ENCODE results near the gene TRIM2.
"Not testable (repeated sequence)": the region's sequence is repeated elsewhere in the genome, so short reads cannot be mapped to it uniquely, and the experiment has no call there.

TRIM2 gene

DNA sequence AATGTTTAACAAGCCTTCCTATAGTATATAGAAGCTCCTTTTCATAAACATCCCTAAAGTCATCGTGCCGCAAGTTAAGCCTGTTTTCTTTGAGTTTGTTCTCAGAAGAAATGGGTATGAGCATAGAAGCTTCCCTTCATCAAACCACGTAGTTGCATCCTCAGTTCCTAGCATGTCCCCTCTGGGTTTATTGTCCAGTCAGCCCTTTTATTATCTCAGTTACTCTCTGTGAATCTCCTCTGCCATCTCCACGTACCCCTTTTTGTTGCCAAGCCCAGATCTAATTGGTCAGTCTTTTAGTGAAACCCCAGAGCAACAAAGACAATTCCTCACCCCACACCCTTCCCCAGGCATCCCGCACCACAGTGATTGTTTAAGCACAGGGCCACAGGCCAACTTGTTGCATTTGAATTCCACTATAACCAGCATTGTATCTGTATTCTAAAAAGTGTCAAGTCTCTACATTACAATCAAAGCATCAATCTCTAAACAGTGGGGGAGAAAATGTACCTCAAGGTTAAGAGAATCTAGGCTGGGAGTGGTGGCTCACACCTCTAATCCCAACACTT lies 12.4 kb upstream of the TRIM2 start:
- no peak for DNase-seq

DNA sequence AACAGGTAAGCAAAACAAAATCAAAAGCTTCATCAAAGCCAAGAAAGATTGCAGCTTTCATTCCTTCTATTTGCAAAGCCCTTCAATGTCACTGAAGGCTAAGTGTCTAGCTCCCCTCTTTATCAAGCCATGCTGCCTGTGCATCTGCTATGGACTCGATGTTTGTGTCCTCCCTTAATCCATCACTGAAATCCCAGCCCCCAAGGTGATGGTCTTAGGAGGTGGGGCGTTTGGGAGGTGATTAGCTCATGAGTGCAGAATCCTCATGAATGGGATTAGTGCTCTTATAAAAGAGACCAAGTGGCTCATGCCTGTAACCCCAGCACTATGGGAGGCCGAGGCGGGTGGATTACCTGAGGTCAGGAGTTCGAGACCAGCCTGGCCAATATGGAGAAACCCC lies 6.9 kb upstream of the TRIM2 start:
- no peak for DNase-seq

DNA sequence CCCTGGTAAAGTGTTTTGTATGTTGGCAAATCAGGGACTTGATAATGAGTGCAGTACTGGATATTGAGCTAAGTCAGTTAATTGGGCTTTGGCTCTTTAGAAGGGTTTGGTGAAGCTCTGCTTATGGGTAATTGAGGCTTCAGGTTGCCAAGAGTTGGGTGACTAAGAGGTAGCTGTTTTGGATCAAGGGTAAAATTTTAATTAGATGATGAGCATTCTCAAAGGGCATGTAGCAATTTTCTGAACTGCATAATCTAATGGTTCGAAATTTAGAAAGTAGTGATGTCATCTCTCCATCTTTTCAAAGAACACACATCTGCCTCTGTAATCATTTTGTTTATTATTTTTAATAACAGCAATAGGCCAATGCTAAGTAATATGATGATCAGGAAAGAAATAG lies 5.5 kb upstream of the TRIM2 start:
- DNase-seq: no peak

DNA sequence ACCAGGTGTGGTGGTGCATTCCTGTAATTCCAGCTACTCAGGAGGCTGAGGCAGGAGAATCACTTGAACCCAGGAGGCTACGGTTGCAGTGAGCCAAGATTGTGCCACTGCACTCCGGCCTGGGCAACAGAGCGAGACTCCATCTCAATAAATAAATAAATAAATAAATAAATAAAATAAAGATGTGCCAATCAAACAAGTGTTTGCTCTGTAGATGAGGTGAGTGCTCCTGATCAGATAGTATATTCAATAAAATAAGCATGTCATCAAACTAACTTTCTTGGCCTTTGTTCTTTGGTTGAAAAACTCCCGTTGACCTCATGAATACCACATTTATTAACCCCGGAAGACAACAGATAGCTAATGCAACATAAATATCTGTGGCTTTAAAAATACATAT lies 497 bp upstream of the TRIM2 start:
- DNase-seq: not testable (repeated sequence)

DNA sequence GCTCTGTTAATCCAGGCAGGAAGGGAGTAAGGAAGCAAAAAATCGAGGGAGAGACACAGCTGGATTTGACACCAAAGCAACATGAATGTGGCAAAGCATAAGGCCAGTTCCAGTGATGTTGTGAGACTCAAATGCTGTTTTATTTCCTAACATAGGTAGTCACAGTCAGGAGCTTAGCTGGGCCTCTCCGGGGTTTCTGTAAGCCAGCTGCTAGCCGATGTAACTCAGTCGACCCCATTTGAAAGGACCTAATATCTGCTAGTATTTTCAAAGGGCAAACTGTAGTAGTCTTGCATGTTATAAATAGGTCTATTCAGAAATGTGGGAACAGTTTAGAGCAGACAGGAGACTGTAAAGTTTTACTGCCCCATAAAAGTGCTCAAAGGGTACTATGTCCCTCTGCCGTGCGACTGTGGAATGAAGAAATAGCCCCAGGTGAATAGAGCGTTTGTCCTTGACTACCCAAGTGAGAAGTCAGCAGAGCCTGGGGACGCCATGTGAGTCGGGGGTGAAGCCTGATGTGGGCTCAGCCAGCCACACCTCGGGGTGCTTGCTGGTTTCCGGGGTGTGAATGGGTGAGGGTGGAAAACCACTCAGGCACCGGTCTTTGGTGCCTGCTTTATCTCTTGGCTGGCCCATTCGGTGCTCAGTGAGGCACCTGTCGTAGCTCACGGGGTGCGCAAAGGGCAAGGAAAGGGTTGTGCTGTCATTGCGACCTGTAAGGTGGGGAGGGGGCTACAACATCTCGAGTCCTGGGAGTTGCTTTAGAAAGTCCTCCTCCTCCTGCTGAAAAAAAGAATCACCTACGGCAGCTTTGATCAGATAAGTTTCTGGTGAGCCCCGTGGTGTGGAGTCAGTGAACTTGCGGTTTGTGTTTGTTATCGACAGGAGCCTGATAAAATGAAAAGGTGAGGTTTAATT lies 745 bp downstream of the TRIM2 start:
- DNase-seq: no peak

DNA sequence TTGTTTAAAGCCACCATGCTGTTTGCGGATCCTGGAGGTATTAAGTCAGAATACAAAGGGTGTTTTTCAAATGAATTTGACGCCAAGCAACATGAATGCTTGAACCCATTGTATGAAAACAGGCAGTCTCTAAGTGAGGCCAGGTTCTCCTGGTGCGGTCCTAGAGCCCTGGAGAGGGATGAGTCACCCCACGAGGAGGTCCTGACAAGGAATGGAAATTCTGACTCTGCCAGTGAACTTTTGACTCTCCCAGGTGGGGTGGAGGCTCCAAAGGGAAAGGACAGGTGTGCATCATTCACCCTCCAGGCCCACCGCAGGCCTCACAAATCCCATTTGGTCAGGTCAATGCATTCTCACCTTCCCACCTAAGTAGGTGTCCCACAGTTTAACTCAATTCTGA lies 1.5 kb downstream of the TRIM2 start:
- DNase-seq: no peak

DNA sequence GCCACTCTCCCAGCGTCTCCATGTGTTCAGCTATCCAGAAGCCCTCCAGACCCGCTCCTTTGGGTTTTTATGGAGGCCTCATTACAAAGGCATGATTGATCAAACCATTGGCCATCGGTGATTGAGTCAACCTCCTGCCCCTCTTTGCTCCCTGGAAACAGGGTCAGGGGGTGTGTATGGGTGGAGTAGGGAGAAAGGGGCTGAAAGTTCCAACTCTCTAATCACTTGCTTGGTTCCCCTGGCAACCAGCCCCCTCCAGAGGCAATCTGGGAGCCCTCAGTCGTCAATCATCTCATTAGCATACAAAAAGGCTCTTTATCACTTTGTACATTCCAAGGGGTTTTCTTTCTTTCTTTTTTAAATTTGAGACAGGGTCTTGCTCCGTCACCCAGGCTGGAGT lies 2.3 kb downstream of the TRIM2 start:
- no peak for DNase-seq

DNA sequence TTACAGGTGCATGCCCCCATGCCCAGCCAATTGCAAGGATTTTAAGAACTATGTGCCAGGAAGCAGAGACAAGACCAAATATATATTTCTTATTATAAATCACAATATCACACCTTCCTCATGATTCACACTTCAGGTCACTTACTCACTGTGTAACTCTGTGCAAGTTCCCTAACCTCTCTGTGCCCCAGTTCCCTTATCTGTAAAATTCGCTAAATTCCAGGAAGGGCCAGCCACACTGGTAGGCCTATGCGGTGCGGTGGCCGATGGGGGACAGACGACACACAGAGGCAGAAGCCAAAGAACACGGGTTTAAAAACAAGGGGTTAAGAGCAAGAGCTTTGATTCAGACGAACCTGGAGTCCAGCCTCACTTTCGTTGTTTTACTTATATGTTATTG lies 2.8 kb downstream of the TRIM2 start:
- DNase-seq: no peak

DNA sequence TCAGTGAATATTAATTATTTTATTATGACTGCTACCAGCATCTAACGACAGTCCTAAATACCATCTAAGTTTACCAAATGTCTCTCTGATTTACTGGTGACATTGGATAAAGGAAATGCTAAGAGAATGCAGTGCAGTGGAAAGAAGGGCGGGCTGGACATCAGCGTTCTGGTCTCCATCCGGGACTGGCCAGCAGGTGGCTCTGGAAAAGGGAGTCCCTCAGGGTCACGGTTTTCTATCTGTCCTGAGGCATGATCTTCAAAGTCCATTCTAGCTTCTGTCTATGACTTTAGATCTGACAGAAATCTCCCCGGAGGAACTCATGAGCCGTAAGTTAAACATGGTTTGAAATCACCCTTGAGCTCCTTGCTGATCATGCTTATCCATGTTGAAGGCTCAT lies 3.3 kb downstream of the TRIM2 start:
- DNase-seq: no peak

DNA sequence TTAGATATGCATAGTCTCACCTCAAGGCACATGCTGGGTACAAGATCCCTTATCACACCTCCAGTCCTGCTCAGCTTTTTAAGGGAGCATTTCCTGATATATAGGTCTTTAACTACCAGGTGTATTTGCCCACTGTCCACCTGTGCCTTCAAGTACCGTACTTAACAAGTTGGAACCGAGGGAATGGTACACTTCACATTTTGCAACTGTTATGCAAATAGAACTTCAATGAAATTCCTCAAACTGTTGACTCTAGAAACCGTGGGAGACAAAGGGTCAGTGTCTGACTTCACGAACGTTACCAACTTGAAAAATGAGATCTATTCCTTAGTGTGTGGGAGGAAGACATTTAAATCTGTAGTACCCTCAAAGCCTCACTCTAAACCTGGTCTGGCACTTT lies 5.2 kb downstream of the TRIM2 start:
- DNase-seq: no peak

DNA sequence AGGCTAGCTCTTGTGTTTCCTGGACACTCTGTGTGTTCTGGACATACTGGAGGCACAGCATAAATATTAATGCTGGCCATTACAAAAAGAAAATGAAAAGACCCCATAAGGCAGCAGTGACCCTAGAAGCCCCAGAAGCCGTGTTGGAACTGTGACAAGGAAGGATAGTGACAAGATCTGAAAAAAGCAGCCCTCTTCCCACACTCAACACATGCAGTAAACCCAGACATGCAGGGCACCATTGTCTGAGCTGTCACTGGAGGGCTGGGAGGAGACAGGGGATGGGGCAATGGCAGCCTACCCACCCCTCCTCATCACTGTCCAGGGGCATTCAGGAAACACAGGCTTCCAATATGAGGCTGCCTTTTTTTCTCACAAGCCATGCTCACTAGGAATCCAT lies 6.5 kb downstream of the TRIM2 start:
- no peak for DNase-seq

DNA sequence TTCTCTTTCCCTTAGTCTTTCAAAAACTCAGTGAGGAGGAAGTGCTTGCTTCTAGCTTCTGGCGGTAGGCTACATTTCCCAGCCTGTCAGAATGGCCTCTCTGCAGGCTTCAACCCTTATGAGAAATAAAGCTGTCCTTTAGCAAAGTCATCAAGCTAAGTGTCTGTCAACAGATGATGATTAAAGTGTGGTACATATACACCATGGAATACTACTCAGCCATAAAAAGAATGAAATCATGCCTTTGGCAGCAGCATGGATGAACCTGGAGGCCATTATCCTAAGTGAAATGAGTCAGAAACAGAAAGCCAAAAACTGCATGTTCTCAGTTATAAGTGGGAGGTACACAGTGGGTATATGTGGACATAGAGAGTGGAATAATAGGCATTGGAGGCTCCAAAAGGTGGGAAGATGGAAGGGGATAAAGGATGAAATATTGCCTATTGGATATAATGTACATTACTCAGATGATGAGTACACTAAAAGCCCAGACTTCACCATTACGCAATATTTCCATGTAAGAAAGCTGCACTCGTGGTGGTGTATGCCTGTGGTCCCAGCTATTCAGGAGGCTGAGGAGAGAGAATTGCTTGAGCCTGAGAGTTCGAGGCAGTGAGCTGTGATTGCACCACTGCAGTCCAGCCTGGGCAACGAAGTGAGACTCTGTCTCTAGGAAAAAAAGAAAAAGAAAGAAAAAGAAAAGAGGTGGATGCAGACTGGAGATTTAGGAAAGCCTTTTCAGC lies 7.9 kb downstream of the TRIM2 start:
- no peak for DNase-seq

DNA sequence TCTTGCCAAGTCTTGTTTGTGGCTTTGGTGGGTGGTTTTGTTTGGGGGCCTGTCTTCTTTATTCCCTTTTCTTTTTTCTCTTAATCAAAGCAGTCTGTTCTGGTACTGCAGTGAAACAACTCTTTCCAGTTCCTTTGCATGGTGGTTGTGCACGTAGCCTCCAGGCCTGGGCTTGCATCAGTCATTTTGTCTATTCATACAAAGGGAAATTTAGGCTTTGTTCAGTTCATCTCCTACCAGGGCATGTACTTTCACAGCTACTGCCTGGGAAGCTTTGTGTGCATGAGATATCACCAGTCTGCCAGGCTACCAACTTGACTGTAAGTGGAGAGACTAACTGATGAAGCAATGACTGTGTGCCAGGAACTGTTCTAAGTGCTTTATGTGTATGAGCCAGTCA lies 8.5 kb downstream of the TRIM2 start:
- DNase-seq: no peak

DNA sequence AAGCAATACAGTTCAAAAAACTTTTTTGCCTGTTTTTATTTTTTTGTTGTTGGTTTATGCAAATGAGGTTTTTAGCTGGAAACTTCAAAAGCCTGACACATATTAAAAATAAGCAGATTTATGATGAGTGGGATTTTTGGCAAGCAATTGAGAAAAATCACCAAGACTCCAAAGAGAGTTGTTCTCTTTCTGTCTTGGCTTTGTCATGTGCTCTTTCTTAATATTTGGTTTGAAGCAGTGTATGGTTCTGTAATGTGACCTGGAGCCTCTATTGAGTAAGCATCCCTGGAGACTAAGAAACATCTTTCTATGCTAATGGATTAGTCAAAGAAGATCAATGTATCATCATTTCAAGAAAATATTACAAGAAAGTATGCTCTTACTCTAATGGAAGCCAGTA lies 11.7 kb downstream of the TRIM2 start:
- DNase-seq: no peak

DNA sequence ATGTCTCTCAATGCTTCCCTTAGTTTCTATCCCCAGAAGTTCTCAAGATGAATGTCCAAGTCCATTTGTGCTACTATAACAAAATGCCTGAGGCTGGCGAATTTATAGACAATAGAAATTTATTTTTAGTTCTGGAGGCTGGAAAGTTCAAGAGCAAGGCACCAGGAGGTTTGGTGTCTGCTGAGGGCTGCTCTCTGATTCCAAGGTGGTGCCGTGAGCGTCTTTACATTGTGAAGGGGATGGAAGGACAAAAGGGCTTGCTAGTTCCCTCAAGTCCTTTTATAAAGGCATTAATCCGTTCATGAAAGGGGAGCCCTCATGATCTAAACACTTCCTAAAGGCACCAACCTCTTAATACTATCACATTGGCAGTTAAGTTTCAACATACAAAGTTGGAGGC lies 12.3 kb downstream of the TRIM2 start:
- DNase-seq: no peak

DNA sequence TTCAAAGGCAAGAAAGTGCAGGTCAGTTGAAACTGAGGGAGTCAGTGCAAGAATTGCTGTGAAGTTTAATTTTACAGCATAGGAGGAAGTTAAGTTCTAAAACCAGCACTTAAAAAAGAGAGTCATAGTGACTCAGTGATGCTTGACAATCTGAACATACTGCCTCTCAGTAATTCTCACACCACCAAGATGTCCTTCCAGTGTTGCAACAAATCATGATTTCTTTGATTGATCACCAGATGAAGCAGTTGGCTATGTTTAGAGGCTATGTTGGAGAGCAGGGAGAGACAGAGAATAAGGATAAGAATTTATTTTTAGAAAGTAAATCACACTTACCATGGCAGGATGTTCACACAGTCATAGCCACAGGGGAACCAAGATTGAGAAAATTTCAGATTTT lies 13.2 kb downstream of the TRIM2 start:
- DNase-seq: no peak

DNA sequence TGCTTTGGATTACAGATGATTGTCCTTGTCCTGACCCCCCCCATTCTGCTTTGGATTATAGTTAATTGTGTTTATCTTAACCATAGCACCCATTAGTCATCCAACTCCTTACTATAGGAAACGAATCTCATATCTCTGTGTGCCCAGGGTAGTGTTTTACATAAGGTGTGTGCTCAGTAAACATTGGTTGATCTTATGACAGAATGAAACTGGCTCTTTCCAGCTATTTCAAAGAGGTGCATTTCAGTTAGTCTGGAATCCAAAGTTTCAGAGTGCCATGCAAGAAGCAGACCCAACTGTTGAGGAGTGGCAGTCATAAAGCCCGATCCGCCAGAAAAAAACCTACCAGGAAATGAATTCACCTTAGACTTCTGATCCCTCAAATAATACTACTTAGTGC lies 14.7 kb downstream of the TRIM2 start:
- no peak for DNase-seq

DNA sequence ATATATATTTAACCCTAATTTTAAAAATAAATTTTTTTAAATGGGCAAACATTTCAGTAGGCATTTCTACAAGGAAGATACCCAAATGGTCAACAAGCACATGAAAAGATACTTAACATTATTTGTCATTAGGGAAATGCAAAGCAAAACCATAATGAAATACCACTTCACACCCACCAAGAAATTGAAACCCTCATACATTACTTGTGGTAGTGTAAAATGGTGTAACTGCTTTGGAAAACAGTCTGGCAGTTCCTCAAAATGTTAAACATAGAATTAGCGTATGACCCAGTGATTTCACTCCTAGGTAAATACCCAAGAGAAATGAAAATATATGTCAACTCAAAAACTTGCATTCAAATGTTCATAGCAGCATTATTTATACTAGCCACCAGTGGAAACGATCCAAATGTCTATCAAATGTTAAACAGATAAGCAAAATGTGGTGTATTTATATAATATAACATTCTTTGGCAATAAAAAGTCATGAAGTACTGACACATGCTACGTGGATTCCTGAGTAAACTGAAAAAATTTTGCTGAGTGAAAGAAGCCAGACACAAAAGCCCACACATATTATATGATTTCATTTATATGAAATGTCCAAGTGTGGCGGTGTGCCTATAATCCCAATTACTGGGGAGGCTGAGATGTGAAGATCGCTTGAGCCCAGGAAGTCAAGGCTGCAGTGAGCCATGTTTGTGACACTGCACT lies 16.6 kb downstream of the TRIM2 start:
- DNase-seq: no peak

DNA sequence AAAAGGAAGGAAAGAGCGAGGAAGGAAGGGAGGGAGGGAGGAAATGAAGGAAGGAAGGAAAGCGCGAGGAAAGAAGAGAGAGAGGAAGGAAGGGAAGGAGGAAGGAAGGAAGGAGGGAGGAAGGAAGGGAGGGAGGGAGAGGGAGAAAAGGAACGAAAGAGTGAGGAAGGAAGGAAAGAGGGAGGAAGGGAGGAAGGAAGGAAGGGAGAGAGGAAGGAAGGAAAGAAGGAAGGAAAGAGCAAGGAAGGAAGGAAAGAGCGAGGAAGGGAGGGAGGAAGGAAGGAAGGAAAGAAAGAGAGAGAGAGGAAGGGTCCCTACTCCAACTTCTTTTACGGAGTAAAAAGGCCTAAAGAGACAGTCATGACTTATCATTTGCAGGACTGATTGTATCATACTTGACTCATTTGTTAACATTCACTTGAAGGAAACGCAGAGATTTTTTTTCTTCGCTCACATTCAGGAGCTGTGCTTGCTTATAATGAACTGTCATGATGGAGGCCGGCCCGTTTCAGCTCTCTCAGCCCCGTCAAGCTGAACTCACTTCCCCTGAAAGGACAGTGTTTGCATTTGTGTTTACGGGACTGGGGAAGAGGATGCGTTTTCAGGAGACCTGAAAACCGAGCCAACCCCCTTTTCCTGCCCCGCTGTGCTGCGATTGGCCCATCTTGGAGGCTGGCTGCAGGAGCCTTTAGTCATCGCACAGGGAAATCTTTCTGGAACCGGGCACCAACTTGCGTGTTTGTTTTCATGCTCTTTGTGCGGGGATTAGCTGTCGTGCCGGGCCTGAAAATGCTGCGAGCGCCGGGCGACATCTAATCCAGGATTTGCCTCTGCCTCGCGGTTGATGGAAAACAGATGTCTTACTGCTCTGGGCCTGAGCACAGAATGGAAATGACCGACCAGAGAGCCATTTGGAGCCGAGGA lies 17.8 kb downstream of the TRIM2 start:
- DNase-seq: peak; percentile 34

DNA sequence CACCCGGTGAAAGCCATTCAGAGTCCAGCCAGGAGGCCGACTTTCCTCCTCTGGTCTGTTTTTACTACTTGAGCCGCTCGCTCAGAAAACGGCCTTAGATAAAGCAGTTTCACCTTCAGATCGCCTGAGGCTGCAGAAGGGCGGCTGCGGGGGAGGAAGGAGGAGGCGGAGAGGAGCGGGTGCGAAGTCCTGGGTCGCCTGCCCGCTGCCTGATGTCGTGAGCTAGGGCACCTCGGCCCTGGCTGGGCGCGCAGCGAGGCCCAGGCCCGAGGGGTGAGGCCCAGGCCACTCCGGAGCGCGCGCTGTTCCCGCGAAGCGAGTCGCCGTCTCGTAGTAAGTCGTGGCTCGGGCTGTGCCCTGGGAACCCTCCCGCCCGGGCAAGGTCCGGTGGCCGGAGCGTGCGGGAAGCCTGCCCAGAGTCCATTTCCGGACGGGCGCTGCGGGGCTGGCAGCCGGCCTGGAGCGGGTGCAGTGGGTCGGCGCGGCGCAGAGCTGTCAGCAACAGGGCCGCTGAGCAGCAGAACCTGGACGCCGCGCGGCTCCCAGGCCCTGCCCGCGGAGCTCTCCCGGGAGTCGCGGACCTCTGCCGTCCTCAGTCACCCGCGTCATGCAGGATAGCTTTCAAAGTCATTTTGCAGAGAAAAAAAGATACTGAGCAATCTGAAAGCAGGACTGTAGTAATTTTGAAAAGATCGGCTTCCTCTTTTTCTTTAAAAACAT lies 18.6 kb downstream of the TRIM2 start:
- peak; percentile 19 for DNase-seq

DNA sequence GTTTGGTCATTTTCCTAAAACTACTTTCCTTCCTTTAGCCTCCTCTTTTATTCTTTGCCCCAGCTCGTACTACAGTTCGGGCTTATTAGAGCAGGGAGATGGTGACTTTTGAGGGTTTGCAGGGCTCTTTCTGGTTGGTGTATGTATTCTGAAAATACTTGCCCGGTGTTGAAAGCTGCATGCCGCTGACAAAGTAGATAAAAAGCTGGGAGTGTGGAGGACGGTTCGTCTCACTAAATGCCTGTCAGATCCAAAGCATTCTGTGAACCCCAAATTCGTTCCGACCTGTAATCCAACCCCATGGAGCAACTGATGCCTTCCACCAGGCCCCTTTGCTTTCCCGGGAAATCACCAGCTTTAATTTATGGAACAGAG lies 19.2 kb downstream of the TRIM2 start:
- DNase-seq: no peak

DNA sequence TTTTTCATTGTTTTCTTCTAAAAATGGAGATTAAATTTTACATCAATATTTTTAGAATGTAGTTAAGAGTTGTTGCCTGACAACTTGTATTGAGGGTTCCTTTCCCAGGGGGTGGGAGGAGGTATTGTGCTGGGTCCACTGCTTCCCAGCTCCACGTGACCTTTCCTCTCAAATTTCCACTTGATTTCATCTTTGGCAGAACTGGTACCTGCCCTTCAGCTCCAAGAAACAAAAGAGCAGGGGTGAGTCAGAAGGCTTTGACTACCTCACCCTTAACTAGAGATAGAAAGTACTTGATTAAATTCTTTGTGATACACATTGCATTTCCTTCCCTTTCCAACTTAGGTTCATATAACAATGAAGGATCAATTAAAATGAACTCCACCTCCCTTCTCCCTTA lies 19.7 kb downstream of the TRIM2 start:
- DNase-seq: no peak
